RWPE2 (cell line): ENCODE results near the gene HS6ST1.

ENCODE experiments used
- ATAC-seq: fragments of 200-7000 bp; cut with Tn5 transposase; 3 replicates; pipeline ENCODE4 v1.9.1; 2021; ENCODE audit warnings: low read depth
- DNase-seq: peaks from one replicate; pipeline ENCODE4 v3.0.0-alpha.2; 2020; ENCODE audit warnings: low spot score
- H3K27ac ChIP-seq: fragments of 450-650 bp; 2 replicates; pipeline ENCODE4 v1.5.1; 2017; ENCODE audit warnings: mild to moderate bottlenecking; ENCODE audit not compliant: poor library complexity, severe bottlenecking
- H3K27me3 ChIP-seq: fragments of 250-450 bp; sonication (Bioruptor Pico); 2 replicates; pipeline ENCODE4 v1.5.1; 2021; ENCODE audit warnings: mild to moderate bottlenecking, moderate library complexity; ENCODE audit not compliant: insufficient read depth, poor library complexity, severe bottlenecking
- H3K36me3 ChIP-seq: fragments of 250-450 bp; sonication (Bioruptor Pico); 2 replicates; pipeline ENCODE4 v1.5.1; 2020; ENCODE audit warnings: low read depth, mild to moderate bottlenecking, moderate library complexity
- H3K4me1 ChIP-seq: fragments of 250-450 bp; sonication (Bioruptor Pico); 2 replicates; pipeline ENCODE4 v1.5.1; 2021; ENCODE audit warnings: mild to moderate bottlenecking, moderate library complexity; ENCODE audit not compliant: insufficient read depth, poor library complexity, severe bottlenecking
- H3K4me3 ChIP-seq: fragments of 250-450 bp; sonication (Bioruptor Pico); 2 replicates; pipeline ENCODE4 v1.5.1; 2021; ENCODE audit warnings: mild to moderate bottlenecking, moderate library complexity; ENCODE audit not compliant: severe bottlenecking
- H3K9me3 ChIP-seq: fragments of 250-450 bp; sonication (Bioruptor Pico); 2 replicates; pipeline ENCODE4 v1.5.1; 2021; ENCODE audit warnings: mild to moderate bottlenecking, moderate library complexity; ENCODE audit not compliant: severe bottlenecking
- CTCF ChIP-seq: fragments of 450-650 bp; IDR thresholded peaks from one replicate; pipeline ENCODE4 v1.5.1; 2017; ENCODE audit warnings: mild to moderate bottlenecking, moderate library complexity; ENCODE audit not compliant: poor library complexity, severe bottlenecking

Gene HS6ST1

DNA sequence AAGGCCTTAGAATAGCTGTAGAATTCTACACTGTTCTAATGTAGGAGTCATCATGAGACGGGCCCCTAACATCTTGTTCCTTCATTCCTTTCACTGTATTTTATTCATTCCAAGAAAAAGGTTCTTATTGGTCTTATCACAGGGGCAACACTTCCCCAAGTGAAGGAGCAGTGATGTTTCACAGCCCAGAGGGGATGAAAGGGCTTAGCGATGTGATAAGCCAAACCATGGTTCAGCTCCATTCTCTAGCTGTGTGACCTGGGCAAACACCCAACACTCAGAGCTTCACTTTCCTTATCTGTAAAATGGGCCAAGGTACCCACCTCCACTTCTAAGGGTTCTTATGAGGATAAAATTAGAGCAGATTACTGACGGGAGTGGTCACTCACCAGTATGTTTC lies 25.4 kb upstream of the HS6ST1 start:
- no peak for DNase-seq
- H3K9me3 ChIP-seq: no peaks in the 10 kb centered on the region
- H3K4me1 ChIP-seq: no peaks in the 10 kb centered on the region
- ATAC-seq: no peak
- H3K4me3 ChIP-seq: no peak overlapping the region
- H3K27me3 ChIP-seq: no peaks in the 10 kb centered on the region
- TF ChIP-seq CTCF: no peak
- no peaks in the 10 kb centered on the region for H3K36me3 ChIP-seq
- H3K27ac ChIP-seq: no peak overlapping the region

- Histone ChIP-seq H3K9me3 (no peaks in the 10 kb centered on the region), H3K27ac (no peak overlapping the region), H3K4me3 (no peak overlapping the region), H3K27me3 (no peaks in the 10 kb centered on the region), H3K4me1 (no peaks in the 10 kb centered on the region), H3K36me3 (no peaks in the 10 kb centered on the region)
- no peak for ATAC-seq
- no peak for TF ChIP-seq CTCF
- DNase-seq: no peak
Observed at GRCh38 chr2:128343459-128343858, 24.8 kb upstream of the HS6ST1 start.

DNA sequence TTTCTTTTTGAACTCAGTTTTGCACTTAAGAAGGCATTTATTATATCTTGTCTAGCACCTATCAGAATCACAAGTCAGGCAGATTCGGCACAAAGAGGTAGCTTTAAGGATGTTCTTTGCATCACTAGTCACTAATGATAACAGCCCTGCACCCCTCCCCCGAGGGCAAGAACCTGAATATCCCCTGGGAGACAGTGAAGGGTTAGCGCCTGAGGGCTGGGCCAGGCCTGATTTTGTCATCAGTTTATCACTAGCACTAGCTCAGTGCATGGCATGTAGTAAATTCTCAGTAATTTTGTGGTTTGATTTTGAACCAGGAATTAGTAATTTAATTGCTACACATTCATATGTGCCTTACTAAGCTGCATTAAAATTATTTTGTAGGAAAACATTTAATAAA lies 23.9 kb upstream of the HS6ST1 start:
- ATAC-seq: no peak
- no peaks in the 10 kb centered on the region for H3K27me3 ChIP-seq
- no peak for TF ChIP-seq CTCF
- no peak overlapping the region for H3K4me3 ChIP-seq
- no peak for DNase-seq
- no peaks in the 10 kb centered on the region for H3K4me1 ChIP-seq
- no peak overlapping the region for H3K27ac ChIP-seq
- no peaks in the 10 kb centered on the region for H3K36me3 ChIP-seq
- no peaks in the 10 kb centered on the region for H3K9me3 ChIP-seq

- Histone ChIP-seq H3K9me3 (no peaks in the 10 kb centered on the region), H3K27ac (no peak overlapping the region), H3K27me3 (no peaks in the 10 kb centered on the region), H3K36me3 (no peaks in the 10 kb centered on the region), H3K4me3 (no peak overlapping the region), H3K4me1 (no peaks in the 10 kb centered on the region)
- TF ChIP-seq CTCF: no peak
- DNase-seq (no peak), ATAC-seq (no peak)
Observed at GRCh38 chr2:128341621-128342020, 23.0 kb upstream of the HS6ST1 start.

- no peak overlapping the region for H3K4me3 ChIP-seq
- no peaks in the 10 kb centered on the region for H3K4me1 ChIP-seq
- TF ChIP-seq CTCF: no peak
- H3K9me3 ChIP-seq: peaks cover 10% of the 10 kb centered on the region
- ATAC-seq (no peak), DNase-seq (no peak)
- no peak overlapping the region for H3K27ac ChIP-seq
- no peaks in the 10 kb centered on the region for H3K36me3 ChIP-seq
- no peaks in the 10 kb centered on the region for H3K27me3 ChIP-seq
Observed at GRCh38 chr2:128332091-128332634, 13.5 kb upstream of the HS6ST1 start.
